ENCODE results near the gene SLC7A9.
"Not testable (repeated sequence)": the region's sequence is repeated elsewhere in the genome, so short reads cannot be mapped to it uniquely, and the experiment has no call there.

Gene SLC7A9

DNA sequence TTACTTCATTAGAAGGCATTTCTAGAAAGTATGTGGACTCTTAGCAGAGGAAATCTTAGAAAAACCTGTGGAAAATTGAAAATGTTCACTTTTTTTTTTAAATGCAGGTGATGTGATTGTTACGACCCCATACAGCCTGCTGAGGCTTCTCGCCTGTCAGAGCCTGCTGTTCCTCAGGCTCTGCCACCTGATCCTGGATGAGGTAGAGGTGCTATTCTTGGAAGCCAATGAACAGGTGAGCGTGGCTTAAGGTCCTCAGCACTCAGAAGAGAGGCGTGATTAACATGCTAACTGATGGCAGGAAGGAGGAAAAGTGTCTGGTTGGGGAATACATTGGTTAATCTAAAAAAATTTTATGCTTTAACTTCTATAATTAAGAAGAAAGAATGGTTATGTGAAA lies 71.4 kb downstream of the SLC7A9 start:
- no peak for DNase-seq (ENCODE audit: low read depth)

DNA sequence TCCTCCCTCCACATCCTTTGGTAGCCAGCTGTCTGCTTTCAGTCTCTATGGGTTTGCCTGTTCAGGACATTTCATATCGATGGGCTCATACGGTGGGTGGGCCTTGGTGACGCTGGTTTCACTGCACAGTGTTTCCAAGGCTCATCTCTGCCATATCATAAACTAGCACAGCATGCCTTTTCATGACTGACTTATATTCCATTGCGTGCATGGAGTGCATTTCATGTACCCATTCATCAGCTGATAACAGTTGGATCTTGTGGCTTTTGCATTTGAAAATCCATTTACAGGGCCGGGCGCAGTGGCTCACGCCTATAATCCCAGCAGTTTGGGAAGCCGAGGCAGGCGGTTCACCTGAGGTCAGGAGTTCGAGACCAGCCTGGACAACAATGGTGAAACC lies 80.1 kb downstream of the SLC7A9 start:
- DNase-seq (ENCODE audit: low read depth), result no peak

DNA sequence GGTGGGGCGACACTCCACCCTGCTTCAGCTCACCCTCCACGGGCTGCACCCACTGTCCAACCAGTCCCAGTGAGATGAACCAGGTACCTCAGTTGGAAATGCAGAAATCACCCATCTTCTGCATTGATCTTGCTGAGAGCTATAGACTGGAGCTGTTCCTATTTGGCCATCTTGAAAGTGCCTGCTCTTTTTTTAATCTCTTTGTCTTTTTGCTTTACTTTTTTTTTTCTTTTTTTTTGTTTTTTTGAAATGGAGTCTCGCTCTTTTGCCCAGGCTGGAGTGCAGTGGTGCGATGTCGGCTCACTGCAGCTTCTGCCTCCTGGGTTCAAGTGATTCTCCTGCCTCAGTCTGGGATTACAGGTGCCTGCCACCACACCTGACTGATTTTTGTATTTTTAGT lies 81.7 kb downstream of the SLC7A9 start:
- DNase-seq (ENCODE audit: low read depth), result not testable (repeated sequence)

DNA sequence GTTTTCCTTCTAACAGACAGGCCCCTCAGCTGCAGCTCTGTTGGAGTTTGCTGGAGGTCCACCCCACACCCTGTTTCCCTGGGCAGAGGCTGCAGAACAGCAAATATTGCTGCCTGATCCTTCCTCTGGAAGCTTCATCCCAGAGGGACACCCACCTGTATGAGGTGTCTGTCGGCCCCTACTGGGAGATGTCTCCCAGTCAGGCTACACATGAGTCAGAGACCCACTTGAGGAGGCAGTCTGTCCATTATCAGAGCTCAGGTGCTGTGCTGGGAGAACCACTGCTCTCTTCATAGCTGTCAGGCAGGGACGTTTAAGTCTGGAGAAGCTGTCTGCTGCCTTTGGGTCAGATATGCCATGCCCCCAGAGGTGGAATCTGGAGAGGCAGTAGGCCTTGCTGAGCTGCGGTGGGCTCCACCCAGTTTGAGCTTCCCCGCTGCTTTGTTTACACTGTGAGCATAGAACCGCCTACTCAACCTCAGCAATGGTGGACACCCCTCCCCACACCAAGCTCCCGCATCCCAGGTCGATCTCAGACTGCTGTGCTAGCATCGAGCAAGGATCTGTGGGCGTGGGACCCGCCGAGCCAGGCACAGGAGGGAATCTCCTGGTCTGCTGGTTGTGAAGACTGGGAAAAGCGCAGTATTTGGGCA lies 82.3 kb downstream of the SLC7A9 start:
- not testable (repeated sequence) for DNase-seq (ENCODE audit: low read depth)

DNA sequence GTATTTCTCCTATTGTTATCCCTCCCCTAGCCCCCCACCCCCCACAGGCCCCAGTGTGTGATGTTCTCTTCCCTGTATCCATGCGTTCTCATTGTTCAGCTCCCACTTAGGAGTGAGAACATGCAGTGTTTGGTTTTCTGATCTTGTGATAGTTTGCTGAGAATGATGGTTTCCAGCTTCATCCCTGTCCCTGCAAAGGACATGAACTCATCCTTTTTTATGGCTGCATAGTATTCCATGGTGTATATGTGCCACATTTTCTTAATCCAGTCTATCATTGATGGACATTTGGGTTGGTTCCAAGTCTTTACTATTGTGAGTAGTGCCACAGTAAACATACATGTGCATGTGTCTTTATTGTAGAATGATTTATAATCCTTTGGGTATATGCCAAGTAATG lies 87.5 kb downstream of the SLC7A9 start:
- not testable (repeated sequence) for DNase-seq (ENCODE audit: low read depth)

DNA sequence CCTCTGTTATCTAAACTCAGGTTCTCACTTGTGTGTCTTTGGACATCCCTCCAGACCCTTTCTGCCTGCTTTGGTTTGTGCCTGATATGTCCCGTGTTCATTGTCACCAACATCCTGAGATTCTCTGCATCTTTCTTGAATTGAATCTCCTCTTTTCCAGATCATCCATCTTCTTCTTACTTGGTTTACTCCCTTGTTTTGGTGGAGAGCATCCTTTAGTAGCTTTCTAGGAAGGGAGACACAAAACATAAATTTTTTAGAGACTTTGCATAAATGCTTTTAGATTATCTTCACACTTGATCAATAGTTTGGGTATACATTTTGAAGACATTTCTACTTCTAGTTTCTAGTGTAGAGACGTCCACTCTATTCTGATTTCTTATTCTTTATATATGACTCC lies 88.3 kb downstream of the SLC7A9 start:
- DNase-seq (ENCODE audit: low read depth), result no peak

All from activated T-helper 1 cell treated with Interleukin-2 at 50 U/mL for 16 hours (primary cell).